GM21529 (cell line): Measurements from ENCODE around the gene DGKH.
"Not testable (repeated sequence)": the region's sequence is repeated elsewhere in the genome, so short reads cannot be mapped to it uniquely, and the experiment has no call there.

Source experiments
- ATAC-seq: cut with Tn5 transposase; IDR thresholded peaks from one replicate; pipeline ENCODE4 v1.9.1; 2021; ENCODE audit not compliant: unreplicated experiment

DGKH gene

GRCh38 chr13:42071672-42072419 is 23.4 kb downstream of the DGKH start:
- no peak for ATAC-seq

DNA sequence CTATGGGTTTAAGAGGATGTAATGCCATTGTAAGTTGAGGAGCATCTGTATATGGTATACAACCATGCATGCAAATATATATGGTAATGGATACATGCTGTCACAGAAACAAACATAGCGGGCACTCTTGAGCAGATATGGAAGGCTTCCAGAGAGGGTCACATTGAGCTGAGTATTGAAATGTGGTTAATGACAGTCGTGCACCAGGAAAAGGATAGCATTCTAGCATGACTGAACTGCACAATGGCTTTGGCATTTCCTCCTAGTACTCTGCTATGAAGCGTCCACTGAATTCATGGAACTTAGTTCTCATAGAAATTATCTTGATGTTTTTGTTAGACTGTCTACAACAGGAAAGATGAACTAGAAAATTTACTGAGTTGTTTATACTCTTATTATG is 25.2 kb downstream of the DGKH start:
- no peak for ATAC-seq

- ATAC-seq = no peak
Measured at GRCh38 chr13:42075517-42075916, 27.1 kb downstream of the DGKH start.

DNA sequence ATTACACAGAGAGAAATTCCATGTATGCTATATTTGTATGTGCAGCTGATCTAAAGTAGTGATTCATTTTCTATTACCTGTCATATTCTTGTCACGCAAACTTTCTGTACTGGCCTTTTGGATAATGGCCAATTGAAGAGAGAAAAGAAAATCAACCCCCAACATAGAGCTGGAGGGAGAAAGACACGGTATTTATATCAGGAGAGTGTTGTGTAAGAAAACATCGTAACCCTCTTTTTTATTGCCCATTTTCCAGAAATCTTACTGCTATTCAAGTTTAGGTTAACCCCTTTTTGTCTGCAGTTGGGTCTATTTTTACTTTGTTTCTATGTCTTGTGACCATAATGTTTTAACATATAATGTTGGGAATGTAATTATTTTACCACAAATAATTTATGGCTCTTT is 27.9 kb downstream of the DGKH start:
- ATAC-seq = no peak

GRCh38 chr13:42078128-42078808 is 29.8 kb downstream of the DGKH start:
- no peak for ATAC-seq

DNA sequence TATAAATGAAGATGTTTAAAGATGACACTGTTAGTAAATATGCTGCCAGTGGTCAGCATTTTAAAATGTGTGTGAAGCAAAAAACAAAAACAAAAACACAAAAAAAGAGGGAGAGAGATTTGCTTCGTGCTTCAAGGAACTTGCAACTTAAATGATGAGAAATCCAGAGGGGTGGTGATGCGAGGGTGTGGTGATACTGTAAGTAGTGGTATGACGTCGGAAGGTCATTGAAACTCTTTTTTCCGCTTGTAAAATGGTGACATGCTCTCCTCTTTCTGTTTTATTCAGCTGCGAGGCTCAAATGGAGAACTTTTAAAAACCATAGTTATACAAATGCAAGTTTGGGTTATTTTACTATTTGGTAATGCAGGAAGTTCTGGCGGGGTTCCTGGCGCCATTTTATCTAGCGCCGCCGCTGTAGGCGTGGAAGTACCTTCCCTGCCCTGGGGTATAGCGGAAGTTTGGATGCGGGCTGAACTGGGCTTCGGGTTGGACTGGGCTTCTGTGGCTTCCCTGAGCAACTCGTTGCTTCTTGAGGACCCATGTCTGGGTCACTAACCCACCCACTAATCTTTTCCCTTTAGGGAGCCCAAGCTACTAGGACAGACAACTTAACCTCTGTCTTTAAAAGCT is 34.8 kb downstream of the DGKH start:
- ATAC-seq = no peak

- ATAC-seq = no peak
Measured at GRCh38 chr13:42084722-42085121, 36.3 kb downstream of the DGKH start.

DNA sequence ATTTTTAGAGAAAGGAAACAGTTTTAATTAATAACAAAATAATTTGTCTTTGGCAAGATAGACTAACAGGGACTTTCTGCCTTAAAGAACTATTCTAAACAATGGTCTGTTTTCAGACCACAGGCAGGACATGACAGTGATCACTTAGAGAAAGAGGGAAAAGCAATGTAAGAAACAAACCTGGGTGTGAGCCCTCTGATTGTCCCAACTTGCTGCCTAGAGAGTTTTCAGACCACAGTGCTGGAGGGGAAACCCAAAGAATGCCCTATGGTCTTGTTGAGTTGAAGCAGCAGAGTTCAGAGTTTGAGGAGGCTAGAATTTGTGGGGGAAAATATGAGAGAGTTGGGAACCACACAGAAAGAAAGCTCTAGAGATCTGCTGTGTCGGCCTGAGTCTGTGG is 38.1 kb downstream of the DGKH start:
- no peak for ATAC-seq

DNA sequence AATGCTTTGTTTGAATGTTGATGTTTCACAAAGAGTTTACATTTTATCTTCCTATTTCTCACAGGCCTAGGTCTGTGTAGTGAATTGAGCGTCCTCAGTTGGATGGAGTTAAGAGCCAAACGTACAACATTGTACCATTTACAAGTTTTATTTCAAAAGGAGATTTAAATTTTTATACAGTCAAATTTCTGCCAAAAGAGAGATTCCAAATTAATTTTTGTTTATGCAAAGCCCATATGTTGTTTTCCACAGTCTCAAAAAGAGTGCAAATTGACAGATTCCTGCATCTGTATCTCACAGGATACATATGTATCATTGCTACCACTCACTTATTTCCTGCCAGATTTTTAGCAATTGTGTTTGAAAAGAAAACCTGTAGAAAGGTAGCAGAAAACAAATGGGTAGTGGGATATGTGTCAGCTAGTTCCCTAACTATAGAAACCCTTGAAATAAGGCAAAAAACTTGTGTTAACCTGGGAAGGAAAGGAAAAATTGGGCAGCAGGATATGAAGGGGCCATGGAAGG is 46.1 kb downstream of the DGKH start:
- ATAC-seq = no peak

GRCh38 chr13:42096222-42096621 is 47.8 kb downstream of the DGKH start:
- ATAC-seq = not testable (repeated sequence)

DNA sequence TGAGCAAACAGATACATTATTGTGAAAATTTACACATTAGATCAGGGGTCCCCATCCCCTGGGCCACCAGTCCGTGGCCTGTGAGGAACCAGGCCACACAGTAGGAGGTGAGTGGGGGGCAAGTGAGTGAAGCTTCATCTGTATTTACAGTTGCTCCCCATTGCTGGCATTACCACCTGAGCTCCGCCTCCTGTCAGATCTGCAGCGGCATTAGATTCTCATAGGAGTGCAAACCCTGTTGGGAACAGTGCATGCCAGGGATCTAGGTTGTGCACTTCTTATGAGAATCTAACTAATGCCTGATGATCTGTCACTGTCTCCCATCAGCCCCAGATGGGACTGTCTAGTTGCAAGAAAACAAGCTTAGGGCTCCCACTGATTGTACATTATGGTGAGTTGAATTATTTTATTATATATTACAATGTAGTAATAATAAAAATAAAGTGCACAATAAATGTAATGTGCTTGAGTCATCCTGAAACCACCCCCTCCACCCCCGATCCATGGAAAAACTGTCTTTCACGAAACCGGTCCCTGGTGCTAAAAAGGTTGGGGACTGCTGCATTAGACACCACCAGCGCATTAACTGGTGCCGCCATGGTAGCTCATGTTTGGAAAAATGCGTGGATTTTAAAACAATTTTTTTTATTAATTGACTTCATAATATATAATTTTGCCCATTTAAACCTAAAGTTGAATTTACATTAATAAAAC is 51.7 kb downstream of the DGKH start:
- ATAC-seq = no peak

- ATAC-seq = no peak
Measured at GRCh38 chr13:42100960-42101359, 52.5 kb downstream of the DGKH start.

DNA sequence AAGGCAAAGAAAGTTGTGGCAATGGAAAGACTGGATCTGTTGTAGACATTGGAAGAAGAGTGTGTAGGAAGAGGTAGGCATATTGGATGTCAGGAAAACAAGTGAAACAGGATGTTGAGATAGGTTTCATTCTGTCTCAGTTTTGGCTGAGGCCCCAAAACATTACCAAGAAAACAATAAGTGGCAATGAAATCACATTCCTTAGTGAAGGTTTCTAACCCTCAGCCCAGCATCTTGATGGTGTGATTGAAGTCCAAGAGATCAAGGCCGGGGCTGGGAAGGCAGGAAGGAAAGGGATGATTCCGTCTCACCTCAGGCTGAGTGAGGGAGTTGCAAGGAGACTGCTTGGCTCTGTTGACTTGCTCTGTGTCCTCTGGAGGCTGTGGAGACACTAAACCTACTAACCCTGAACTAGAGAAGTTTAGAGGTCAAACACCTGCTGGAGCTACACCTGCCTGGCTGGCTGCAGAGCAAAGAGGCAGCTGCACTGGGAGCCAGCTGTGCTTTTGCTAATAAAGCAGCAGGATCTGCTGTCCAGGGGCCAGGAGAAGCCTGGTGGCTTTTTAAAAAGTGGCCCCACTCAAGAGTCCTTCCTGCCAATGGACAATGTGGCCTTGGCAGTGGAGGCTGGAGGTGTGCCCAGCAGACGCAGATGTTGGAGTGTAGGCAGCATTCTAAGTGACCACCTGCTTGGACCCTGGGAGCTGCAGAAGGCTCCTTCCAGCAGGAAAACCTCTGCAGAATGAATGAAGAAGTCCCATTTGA is 53.6 kb downstream of the DGKH start:
- ATAC-seq = no peak

GRCh38 chr13:42102961-42103865 is 54.8 kb downstream of the DGKH start:
- ATAC-seq = no peak

DNA sequence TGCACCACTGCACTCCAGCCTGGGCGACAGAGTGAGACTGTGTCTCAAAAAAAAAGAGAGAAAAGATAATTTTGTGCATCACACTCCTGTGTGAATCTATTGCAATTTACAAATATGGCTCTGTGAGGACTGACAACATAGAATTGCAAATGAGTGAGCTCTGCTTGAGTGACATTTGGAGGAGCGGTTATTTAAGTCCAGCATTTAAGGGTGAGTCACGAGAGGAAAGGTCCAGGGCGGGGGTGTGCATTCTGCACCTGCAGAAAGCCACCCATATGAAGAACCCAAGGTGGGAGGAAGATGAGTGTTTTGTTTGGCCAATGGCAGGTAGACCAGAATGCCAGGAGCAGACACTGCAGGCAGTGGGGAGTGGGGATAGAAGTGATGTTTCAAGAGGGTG is 58.5 kb downstream of the DGKH start:
- no peak for ATAC-seq

DNA sequence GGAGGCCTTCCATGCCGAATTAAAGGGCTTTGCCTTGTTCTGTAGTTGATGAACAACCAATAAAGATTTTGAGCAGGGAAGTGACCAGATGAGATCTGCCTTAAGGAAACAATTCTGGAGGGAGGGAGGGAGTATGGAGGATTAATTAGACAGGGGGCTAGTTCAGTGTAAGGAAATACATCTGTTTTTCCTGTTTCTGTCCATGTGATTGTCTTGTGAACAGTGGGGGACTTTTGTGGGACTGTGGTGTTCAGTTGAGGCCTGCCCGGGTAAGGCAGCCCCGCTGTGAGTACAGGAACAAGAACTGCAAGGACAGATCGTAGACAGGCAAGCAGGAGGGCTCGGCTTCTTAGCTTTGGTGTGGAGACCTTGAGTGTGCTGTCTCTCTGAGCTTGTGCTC is 59.0 kb downstream of the DGKH start:
- ATAC-seq = no peak

DNA sequence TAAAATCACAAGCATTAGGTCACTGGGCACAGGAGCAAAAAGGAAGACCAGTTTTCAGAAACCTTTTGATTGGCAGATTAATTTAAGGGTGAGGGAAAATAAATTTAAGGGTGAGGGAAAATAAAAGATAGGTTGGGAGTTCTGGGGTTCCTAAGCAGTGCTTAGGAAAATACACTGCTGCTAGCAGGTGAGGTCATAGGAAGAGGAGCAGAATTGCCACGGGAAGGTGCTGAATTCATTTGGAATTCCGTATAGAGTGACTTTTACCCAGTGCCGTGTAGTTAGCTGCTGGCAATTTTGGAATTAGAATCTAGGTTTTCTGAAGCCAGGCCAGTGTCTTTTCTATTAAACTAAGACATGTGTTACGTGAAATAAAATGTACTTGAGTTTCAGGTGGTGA is 59.8 kb downstream of the DGKH start:
- no peak for ATAC-seq

DNA sequence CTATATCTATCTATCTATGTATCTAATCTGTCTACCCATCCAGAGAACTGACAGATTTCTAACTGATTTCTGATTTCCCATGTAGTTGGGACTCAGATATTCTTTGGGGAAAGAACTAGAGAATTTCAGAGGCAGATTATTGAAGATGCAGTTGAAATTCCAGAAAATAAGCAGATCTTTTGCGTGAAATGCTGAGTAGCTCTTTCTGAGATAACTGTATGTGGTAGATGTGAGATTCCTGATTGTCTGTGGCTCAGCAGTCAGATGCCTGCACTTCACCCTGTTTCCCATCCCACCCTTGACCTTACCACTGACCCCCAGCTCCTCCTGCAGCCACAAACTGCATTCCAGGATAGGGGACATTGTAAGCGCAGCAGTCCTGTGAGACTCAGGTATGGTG is 61.5 kb downstream of the DGKH start:
- no peak for ATAC-seq

- ATAC-seq = no peak
Measured at GRCh38 chr13:42110410-42111155, 62.1 kb downstream of the DGKH start.
